ENCODE data around the gene MGAT4B. TPM values are rescaled to one million over a fixed set of nuclear protein-coding genes. Genes with fewer than 3 reads are reported as not detected.

Gene MGAT4B
- total RNA-seq, 1 donor from 2014 or later: 278 TPM

GRCh38 chr5:179783128-179783527 lies 23.5 kb downstream of the MGAT4B start:
- DNase-seq (ENCODE audit: low read depth): no peak
- TF ChIP-seq CTCF (conservative IDR thresholded peaks at IDR 0.05; ENCODE audit: low read depth, low read length): no peak

GRCh38 chr5:179781846-179782245 lies 24.8 kb downstream of the MGAT4B start:
- H3K4me3 ChIP-seq (ENCODE audit: low read depth, low read length): no peak overlapping the region
- TF ChIP-seq CTCF (conservative IDR thresholded peaks at IDR 0.05; ENCODE audit: low read depth, low read length): no peak

More at GRCh38 chr5:179783128-179783527, 23.5 kb downstream of the MGAT4B start:
- H3K4me3 ChIP-seq (ENCODE audit: low read depth, low read length): no peak overlapping the region

GRCh38 chr5:179780362-179780761 lies 26.3 kb downstream of the MGAT4B start:
- no peak for DNase-seq (ENCODE audit: low read depth)
- H3K4me3 ChIP-seq (ENCODE audit: low read depth, low read length): no peak overlapping the region
- TF ChIP-seq CTCF (conservative IDR thresholded peaks at IDR 0.05; ENCODE audit: low read depth, low read length): no peak

More at GRCh38 chr5:179781846-179782245, 24.8 kb downstream of the MGAT4B start:
- no peak for DNase-seq (ENCODE audit: low read depth)

- no peak for DNase-seq (ENCODE audit: low read depth)
- no peak for TF ChIP-seq CTCF (conservative IDR thresholded peaks at IDR 0.05; ENCODE audit: low read depth, low read length)
- no peak overlapping the region for H3K4me3 ChIP-seq (ENCODE audit: low read depth, low read length)
Measured at GRCh38 chr5:179779826-179780225, 26.8 kb downstream of the MGAT4B start.

- DNase-seq (ENCODE audit: low read depth): no peak
- no peak overlapping the region for H3K4me3 ChIP-seq (ENCODE audit: low read depth, low read length)
- TF ChIP-seq CTCF (conservative IDR thresholded peaks at IDR 0.05; ENCODE audit: low read depth, low read length): no peak
Measured at GRCh38 chr5:179778591-179778990, 28.1 kb downstream of the MGAT4B start.

GRCh38 chr5:179777909-179778308 lies 28.8 kb downstream of the MGAT4B start:
- no peak for TF ChIP-seq CTCF (conservative IDR thresholded peaks at IDR 0.05; ENCODE audit: low read depth, low read length)
- H3K4me3 ChIP-seq (ENCODE audit: low read depth, low read length): no peak overlapping the region
- no peak for DNase-seq (ENCODE audit: low read depth)

GRCh38 chr5:179777456-179777855 lies 29.2 kb downstream of the MGAT4B start:
- no peak for DNase-seq (ENCODE audit: low read depth)
- no peak for TF ChIP-seq CTCF (conservative IDR thresholded peaks at IDR 0.05; ENCODE audit: low read depth, low read length)
- H3K4me3 ChIP-seq (ENCODE audit: low read depth, low read length): no peak overlapping the region
